Suppressor macrophage treated with lipopolysaccharide for 4 hours (primary cell): ENCODE results near the gene RIC3.

Source experiments
- DNase-seq: peaks from one replicate; pipeline ENCODE4 v3.0.0-alpha.2; 2020

Gene RIC3

DNA sequence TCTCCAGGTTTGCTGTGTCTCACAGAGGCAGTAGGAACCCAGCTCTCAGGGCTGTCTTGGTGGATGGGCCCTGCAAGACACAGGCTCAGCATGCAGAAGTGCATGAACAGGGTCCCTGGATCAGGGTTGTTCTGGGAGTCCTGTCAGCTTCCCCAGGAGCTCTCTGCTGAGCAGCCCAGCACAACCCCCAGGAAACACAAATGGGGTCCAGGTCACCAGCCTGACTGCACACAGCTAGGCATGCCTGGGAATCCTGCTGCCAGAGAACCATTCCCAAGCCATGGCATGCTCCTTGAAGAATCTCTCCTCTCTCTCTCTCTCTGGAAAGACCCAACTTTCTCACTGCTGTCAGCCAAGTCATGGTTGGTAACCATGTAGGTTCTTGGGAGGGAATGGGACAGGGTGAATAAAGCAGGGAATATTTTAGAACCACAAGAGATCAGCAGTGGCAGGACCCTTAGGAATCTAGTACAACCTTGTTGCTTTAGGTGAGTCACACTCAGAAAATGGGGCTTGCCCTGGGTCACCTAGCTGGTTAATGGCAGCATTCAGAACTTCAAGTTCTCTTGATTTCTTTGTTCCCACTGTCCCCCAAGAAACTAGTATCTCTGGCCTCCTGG lies 66.4 kb downstream of the RIC3 start:
- DNase-seq: no peak

DNA sequence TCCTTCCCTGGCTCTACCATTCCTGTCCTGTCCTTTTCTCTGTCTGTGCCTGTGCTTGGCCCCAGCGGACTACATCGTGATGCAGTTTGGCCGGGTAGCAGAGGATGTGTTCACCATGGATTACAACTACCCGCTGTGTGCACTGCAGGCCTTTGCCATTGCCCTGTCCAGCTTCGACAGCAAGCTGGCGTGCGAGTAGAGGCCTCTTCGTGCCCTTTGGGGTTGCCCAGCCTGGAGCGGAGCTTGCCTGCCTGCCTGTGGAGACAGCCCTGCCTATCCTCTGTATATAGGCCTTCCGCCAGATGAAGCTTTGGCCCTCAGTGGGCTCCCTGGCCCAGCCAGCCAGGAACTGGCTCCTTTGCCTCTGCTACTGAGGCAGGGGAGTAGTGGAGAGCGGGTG lies 67.4 kb downstream of the RIC3 start:
- DNase-seq: no peak

DNA sequence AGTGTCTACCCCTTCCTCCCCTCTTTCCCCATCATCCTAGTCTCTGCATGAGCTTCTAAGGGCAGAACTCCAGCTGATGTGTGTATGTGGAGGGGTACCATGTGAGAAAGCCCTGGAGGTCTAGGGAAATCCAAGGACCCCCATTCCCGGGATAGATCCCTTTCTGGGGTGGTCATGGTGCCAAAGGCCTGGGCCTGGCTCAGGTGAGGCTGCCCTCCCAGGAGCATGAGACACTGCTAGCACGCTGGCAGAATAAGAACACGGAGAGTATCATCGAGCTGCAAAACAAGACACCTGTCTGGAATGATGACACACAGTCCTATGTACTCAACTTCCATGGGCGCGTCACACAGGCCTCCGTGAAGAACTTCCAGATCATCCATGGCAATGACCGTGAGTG lies 68.2 kb downstream of the RIC3 start:
- DNase-seq: no peak

DNA sequence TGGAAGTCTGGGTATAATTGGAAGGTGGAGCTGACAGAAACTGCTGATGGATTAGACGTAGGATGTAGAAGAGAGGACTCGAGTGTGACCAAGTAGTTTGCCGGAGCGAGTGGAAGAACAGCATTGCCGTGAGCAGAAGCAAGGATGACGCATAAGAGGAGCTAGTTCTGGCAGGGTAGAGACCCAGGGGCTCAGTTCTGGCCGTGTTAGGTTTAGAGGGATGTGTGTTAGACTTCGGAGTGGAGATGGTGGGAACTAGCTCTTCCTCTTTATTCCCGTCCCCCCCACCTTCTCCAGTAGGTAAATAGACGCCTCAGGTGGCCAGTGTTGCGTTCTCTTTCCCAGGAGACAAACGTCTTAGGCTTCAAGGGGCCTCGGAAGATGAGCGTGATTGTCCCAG lies 68.7 kb downstream of the RIC3 start:
- no peak for DNase-seq

DNA sequence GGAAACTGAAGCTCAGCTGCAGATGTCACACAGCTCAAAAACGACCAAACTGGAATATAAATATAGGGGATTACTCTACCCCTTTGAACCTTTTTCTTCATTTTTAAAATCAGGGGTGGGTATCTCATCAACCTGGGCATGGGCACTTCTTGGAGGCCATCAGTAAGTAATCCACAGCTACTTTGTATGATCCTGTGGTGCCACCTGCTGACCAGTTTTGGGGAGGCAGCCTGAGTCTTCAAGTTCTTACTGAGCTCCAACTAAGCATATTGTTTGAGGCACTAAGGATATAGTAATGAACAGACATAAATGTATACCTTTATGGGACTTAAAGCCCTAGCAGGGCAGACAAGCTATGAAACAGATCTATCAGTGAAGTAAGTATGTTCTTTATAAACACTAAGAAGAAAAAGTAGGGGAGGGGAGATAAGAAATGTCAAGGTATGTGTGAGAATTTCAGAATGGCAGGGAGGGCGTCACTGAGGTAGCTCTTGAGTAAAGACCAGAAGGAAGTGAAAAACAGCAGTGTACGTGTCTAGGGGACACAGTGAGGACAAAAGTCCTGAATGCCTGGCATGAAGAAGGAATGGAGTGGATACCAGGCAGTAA lies 69.4 kb downstream of the RIC3 start:
- peak; percentile 80 for DNase-seq

DNA sequence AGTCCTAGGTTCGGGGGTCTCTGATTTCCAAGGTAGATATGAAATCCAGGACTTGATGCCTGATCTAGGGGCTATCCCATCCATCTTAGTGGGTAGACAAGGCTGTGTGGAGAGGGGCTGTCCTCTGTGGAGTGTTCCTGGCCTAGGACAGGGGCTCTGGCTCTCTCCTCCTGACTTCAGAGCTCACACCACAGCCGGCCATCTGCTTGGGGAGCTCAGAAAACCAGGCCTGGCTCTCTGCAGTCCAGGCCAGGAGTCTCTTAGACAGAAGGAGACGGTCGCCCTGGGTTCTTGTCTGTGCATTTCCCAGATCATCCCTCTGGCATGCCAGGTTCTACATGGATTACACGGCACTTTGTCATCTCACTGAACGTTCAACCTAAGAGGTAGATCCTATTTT lies 69.9 kb downstream of the RIC3 start:
- DNase-seq: no peak

DNA sequence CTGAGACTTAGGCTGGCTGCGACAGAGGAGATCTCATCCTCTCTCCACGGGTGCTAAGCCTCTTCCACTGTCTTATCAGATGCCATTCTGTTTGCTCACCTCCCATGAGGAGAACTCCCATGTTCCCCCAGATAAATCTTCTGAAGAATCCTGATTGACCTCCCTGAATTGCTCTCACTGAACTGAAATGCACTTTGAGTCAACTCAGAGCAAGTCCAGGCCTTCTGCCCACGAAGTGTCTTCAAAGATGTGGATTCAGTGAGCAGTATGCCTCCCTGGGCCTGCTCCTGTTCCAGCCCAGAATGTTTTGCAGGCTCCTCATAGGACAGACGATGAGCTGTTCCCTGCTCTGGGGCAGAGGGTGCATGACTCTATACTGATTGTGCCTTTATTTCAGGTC lies 70.5 kb downstream of the RIC3 start:
- DNase-seq: no peak

DNA sequence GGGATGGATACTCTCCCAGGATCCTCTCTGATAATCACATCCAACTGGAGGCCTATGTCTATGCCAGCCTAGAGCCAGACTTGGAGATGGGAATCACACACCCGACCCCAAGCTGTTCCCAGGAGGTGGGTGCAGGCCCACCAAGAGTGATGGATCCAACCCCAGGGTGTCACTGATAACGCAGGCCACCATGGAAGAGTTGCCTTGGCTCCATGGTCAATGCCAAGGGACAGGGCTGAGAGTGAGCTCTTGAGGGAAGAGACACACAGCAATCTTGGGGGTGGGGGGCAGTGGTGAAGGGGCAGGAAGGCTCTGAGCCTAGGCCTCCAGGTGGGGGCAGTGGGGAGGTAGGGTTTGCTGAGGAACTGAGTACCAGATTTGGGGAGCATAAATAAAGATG lies 70.9 kb downstream of the RIC3 start:
- DNase-seq: no peak

DNA sequence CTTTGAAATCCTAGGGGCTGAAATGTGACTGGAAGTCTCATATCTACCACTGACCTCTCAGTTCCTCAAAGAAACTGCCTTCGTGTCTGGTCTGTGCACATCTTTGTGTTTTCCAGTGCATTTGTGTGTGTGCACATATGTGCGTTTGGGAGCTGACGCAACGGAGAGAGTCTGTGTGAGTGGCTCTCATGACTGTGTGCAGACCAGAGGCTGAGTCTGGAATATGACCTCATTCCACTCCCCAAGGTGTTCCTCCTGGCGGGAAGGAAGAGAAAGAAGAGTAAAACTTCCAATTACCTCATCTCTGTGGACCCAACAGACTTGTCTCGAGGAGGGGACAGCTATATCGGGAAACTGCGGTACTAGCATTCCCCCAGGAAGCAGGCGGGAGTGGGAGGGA lies 71.4 kb downstream of the RIC3 start:
- no peak for DNase-seq

DNA sequence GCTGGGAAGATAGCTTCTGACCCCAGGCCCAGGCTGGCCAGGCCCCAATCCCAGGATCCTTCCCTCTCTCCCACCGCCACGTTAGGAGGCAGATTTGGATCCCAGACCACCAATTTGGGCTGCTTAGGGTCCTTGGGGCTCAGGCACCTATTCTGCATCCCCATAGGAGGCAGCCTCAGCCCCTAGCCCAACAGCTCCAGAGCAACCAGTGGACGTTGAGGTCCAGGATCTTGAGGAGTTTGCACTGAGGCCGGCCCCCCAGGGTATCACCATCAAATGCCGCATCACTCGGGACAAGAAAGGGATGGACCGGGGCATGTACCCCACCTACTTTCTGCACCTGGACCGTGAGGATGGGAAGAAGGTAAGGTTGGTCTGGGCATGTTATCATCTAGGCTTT lies 71.8 kb downstream of the RIC3 start:
- no peak for DNase-seq

DNA sequence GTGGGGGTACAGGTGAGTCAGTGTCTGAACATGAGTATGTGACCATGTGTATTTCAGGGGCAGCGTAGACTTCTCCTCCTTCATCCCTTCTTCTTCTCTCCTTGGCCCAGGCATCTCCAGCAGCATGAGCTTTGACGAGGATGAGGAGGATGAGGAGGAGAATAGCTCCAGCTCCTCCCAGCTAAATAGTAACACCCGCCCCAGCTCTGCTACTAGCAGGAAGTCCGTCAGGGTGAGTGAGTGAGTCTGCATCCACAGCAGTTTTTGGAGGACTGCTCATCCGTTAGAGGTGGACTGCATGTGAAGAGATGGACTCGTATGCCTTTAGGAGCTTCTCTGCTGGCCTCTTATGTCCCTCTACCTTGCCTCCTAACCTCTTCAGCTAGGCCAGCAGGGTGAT lies 72.2 kb downstream of the RIC3 start:
- DNase-seq: no peak

DNA sequence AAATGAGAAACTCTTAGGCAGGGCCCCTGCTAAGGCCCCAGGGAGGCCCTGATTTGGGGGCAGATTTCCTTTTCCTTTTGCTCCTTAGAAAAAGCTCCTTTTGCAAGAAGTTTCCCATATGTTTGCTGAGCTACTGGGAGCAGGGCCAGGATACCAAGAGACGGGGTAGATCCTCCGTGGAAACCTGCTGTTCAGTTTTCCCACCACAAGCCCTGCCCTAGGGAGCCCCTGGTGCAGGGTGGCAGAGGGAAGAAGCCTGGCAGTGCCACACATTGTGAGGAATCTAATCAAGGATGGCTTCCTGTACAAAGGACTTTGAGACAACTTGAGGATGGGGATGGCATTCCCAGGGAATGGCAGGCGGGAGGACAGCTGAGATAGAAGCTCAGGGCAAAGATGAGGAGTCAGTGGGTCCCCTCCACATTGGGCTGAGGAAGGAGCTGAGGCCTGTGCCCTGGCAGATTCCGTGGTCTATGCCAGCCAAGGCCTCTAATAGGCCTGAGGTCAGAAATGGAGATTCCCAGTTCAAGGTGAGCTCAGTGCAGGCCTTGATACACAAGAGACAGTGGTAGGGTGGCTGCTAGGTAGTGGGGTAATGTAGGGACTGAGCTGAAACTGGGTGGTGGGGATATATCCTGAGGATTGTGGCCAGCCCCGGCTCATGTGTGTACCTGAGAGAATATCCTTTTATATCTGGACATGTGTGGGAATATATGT lies 72.9 kb downstream of the RIC3 start:
- no peak for DNase-seq

DNA sequence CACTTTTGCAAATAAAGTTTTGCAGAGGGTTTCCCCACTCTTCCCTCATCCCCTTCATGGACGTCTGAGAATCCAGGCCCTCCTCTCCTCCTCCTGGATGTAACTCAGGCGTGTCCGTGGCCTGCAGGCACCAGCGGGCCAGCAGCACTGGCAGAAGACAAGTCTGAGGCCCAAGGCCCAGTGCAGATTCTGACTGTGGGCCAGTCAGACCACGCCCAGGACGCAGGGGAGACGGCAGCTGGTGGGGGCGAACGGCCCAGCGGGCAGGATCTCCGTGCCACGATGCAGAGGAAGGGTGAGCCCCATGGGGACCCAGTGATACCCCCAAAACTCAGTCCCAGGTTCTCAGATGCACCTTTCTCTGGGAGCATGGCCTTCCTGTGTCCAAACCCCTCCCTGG lies 73.5 kb downstream of the RIC3 start:
- no peak for DNase-seq

DNA sequence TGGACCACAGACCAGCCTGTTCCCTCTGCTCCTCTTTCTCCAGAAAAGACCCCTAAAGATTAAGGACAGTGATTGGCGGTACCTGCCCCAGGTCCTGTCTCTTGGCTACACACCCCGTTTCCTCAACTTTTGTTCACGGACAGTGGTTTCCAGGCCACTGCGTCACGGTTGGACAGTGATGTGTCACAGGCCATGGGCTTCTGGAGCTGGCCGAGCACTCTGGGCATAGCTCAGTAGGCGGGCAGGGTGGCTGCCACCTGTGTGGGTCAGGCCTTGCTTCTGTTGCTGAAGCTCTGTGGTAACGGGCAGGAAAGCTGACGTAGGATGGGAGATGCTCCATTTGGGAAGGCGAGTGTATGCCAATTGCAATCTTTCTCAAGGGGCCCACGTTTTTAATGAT lies 74.2 kb downstream of the RIC3 start:
- DNase-seq: no peak

DNA sequence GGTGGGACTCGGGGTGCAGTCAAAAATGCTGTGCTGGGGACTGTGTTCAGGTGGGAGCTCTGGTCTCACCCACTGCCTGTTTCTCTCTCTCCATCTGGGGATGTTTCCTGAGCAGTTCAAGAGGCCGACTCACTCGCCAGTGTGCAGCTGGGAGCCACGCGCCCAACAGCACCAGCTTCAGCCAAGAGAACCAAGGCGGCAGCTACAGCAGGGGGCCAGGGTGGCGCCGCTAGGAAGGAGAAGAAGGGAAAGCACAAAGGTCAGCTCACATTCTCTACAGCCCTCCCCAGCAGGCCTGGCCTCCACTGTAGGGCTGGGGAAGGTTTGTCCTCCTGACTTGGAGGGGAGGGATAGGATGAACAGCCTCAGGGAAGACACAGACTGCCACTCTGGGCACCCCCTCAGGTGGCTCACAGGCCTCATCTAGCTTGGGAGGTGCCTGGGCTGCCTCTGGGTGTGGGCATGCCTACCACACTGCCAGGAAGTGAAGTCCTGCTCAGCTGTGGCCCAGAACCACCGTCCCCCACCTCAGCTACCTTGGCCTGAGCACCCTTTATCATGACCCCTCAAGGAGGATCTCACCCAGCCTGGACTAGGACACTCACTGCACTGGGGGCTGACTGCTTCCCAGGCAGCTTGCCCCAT lies 74.8 kb downstream of the RIC3 start:
- DNase-seq: no peak

DNA sequence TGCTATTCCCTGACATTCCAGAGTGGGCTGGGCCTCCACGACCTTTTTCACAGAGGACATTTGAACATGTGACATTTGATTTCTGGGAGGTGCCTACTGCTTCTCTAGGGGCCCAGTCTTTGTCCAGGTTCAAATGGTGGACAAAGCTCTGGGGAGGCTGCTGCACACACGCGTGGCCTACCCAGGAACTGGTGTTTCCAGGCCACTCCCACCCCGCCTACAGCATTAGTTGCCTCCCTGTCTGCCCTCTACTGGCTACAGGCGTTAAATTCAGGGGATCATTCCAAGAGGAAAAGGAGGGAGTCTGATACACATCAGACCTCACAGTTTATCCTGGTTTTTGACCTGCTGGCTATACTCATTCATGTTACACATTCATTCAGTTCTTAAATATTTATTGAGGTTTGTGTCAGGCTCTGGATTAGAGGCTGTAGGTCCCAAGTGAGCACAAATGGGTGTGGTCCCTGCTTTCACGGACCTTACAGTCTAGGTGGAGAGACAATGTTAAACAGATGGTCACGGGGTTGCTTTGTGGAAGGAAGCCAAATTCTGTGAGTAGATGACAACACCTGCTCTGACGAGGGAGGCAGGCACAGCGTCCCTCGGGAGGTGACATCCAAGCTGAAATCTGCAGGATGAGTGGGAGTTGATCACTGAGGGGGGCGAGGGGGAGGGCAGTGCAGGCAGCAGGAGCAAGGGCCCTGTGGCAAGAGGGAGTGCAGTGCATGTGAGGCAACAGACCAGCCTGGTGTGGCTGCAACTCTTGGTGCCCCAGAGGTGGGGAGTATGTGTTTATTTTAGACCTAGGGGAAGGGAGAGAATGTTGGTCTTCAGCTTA lies 76.0 kb downstream of the RIC3 start:
- peak; percentile 66 for DNase-seq

DNA sequence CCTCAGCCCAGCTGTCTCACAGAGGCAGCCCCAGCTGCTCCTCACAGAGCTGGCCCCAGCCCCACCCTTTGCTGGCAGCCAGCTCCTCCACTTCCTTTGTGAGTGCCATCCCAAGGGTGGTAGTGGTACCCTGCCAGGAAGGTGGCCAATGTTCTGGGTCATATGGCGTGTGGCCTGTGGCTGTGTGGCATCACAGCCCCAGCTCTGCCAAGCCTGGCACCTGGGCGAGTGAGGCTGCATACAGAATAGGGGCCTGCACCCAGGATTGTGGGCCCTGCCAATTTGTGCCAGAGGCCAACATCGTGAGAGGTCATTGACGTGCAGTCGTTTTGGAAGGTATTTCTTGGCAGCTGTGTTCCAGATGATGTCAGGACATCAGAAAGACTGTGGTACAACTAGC lies 77.1 kb downstream of the RIC3 start:
- DNase-seq: no peak

DNA sequence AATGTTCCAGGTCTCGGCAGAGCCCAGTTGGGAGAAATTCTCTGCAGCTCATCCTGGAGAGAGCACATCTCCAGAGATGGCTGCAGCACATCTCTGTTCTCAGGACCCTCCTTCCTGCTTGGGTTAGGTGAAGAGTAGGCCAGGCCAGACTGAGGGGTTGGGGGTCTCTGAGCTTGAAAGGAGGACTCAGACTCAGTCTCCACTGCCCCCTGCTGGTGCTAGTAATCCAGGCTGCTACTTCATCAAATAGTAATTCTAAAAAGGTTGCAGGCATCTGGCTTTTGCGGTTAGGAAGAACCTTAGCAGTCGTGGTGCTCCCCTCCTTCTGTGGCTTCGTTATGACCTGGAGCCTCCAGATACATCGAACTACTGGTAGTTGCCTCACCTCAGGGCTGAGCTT lies 78.1 kb downstream of the RIC3 start:
- DNase-seq: peak; percentile 5

DNA sequence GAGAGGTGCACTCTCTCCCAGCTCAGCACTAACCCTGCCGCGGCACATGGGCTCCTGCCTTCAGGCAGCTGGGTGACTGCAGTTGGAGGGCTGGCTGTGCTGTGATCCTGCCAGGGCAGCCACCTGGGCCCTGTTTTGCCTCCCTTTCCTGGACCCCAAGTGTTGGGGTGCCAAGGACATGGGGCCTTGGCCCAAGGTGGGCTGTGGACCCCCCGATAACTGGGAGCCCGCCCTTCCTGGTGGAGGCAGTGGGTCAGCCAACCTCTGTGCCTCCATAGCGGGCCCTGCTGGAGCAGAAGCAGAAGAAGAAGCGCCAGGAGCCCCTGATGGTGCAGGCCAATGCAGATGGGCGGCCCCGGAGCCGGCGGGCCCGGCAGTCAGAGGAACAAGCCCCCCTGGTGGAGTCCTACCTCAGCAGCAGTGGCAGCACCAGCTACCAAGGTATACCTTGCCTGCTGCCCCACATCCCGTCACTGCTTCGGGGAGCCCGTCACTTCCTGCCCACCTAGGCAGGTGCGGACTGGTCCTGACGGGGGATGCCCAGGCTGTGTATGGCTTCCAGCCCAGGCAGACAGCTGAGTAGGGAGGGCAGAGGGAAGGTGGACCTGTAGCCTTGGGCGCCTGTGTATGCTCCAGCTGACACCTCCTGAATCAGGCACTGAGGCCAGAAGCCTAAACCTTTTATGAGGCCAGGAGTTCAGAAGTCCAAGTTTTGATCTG lies 78.9 kb downstream of the RIC3 start:
- DNase-seq: no peak

DNA sequence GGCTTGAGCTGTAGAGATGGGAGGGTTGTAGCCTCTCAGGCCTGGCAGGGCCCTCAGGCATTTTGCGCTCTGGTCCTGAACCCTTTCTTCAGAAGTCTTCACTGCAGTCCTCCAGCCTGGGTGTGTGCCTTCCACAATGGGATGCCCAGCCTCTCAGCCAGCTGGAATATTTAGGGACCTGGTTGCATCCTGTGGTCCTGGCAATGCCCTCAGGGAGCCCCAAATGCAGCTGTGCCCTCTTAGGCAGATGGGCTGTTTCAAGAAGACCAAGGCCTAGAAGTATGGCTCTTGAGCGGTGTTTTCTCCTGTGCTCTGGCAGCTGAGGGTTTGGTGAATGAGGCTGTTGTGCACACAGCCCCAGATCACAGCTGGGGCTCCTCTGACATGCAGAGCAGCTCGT lies 81.1 kb downstream of the RIC3 start:
- no peak for DNase-seq

DNA sequence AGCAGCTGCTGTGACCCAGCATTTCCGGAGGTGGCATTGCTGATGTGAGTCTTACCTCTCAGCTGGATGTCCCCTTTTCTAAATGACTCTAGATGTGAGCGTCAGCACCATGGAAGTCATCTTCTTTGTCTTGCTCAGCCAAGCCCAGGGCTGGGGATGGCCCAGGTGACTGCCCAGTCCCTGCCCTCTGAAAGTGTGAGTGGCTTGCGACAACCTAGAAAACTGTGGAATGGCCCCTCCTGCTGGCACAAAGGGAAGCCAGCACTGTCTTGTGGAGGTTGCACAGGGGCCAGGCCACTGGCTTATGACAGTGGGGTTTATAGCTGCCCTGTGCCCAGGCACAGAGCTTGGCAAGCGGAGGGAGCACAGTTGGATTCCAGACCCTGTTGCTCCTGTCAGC lies 81.6 kb downstream of the RIC3 start:
- DNase-seq: no peak

DNA sequence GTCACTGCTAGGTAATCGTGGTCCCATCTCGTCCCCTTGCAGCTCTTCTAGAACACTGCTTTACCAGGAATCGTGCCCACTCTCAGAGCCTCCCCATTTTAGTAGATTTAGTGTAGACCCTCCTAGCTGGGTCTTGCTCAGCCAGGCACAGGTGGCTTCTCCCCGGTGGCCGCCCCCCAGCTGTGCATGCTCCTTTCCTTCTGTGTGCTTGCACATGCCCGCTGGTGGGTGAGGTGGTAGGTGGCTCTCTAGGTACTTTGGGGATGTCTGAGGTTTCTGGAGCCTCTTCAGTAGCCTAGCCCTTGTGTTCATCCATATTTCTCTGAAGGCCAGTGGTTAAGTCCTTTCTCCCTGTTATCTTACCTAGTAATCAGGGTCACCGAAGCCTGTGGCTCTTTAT lies 82.3 kb downstream of the RIC3 start:
- no peak for DNase-seq
